Prostate gland (tissue), 2 donors: ENCODE results near the gene HOXA5.

ENCODE experiments used
- POLR2A ChIP-seq: fragments of 450-650 bp; IDR thresholded peaks from one replicate; pipeline ENCODE4 v1.6.1; 2016; ENCODE audit warnings: antibody characterized with exemption, mild to moderate bottlenecking
- TF ChIP-seq, protein P1 (sequence below), 4 experiments: fragments of 200-600 bp in 2 of 4; fragments of 450-650 bp in 2 of 4; sonication (generic) in 2 of 4; IDR thresholded peaks; 1 replicate in 3 of 4; 2 replicates in 1 of 4; pipeline ENCODE4 v1.5.1; 2016 to 2019; ENCODE audit warnings: antibody characterized with exemption in 4 of 4, mild to moderate bottlenecking in 2 of 4, moderate library complexity in 2 of 4

DNA sequence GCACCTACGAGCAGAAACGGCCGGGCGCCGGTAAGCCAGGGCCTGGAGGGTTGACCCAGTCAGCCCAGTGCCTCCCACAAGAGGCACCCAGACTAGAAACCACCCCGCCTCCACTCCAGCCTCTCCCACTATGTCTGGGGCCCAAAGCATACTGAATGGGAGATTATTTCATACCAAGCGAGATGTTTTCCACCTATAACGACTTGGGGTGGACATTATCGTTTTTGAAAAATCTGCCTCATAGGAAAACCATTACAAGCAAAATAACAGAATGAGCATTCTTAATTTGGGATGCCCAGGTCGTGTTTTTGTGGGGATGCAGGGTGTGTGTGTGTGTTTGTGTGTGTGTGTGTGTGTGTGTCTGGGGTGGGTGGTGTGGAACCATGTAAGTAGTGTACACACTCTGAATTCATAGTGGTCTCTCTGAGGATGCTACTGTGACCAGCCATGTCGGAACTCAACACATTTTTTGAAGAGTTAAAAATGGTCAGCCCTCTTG, 2.5 kb upstream of the HOXA5 start:
- TF ChIP-seq, protein P1, sequence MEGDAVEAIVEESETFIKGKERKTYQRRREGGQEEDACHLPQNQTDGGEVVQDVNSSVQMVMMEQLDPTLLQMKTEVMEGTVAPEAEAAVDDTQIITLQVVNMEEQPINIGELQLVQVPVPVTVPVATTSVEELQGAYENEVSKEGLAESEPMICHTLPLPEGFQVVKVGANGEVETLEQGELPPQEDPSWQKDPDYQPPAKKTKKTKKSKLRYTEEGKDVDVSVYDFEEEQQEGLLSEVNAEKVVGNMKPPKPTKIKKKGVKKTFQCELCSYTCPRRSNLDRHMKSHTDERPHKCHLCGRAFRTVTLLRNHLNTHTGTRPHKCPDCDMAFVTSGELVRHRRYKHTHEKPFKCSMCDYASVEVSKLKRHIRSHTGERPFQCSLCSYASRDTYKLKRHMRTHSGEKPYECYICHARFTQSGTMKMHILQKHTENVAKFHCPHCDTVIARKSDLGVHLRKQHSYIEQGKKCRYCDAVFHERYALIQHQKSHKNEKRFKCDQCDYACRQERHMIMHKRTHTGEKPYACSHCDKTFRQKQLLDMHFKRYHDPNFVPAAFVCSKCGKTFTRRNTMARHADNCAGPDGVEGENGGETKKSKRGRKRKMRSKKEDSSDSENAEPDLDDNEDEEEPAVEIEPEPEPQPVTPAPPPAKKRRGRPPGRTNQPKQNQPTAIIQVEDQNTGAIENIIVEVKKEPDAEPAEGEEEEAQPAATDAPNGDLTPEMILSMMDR (IDR thresholded peaks at IDR 0.05), result no peak
- no peak for TF ChIP-seq POLR2A
